ENCODE measurements around the gene VDAC1. TPM values are rescaled to one million over a fixed set of nuclear protein-coding genes. Genes with fewer than 3 reads are reported as not detected.
"Not testable (repeated sequence)": the region's sequence is repeated elsewhere in the genome, so short reads cannot be mapped to it uniquely, and the experiment has no call there.

VDAC1 gene
- total and polyA plus RNA-seq, 4 experiments from 2014 or later: 45.1 to 103 (median 73.3) TPM

DNA sequence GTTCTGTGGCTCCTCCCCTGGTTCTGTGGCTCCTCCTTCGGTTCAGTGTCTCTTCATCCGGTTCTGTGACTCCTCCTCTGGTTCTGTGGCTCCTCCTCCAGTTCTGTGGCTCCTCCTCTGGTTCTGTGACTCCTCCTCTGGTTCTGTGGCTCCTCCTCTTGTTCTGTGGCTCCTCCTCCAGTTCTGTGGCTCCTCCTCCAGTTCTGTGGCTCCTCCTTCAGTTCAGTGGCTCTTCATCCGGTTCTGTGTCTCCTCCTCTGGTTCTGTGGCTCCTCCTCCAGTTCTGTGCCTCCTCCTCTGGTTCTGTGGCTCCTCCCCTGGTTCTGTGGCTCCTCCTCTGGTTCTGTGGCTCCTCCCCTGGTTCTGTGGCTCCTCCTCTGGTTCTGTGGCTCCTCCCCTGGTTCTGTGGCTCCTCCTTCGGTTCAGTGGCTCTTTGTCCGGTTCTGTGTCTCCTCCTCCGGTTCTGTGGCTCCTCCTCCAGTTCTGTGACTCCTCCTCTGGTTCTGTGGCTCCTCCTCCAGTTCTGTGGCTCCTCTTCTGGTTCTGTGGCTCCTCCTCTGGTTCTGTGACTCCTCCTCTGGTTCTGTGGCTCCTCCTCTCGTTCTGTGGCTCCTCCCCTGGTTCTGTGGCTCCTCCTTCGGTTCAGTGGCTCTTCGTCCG is 68.7 kb downstream of the VDAC1 start:
- H3K36me3 Mint-ChIP-seq; POLR2A ChIA-PET (ENCODE audit: partially characterized antibody); H3K4me3 ChIP-seq (ENCODE audit: low read length in 2 of 2); intact Hi-C loops (cut with micrococcal nuclease); CTCF ChIA-PET (ENCODE audit: partially characterized antibody); DNase-seq; H3K27ac ChIP-seq (ENCODE audit: low read depth, low read length); H3K27me3 Mint-ChIP-seq; H3K27ac Mint-ChIP-seq; H3K4me1 ChIP-seq (ENCODE audit: insufficient read depth, low read length); H3K9me3 ChIP-seq (ENCODE audit: control insufficient read depth in 1 of 2, low read length in 2 of 2); H3K36me3 ChIP-seq (ENCODE audit: insufficient read depth, low read length); H3K9me3 Mint-ChIP-seq; H3K4me3 Mint-ChIP-seq; H3K27me3 ChIP-seq (ENCODE audit: insufficient read depth, low read length): not testable (repeated sequence)
- peaks cover 0 to 11% (median 4%) of the 10 kb centered on the region in 4 donors for H3K4me1 Mint-ChIP-seq

DNA sequence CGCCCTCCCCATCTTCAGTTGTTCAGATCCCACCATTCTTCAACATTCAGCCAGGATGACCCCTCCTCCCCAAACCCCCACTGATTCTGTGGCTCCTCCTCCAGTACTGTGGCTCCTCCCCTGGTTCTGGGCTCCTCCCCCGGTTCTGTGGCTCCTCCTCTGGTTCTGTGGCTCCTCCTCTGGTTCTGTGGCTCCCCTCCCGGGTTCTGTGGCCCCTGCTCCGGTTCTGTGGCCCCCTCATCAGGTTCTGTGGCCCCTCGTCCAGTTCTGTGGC is 69.2 kb downstream of the VDAC1 start:
- DNase-seq: no peak
- Mint-ChIP-seq H3K4me3 (no peak overlapping the region), H3K9me3 (no peaks in the 10 kb centered on the region), H3K27me3 (no peaks in the 10 kb centered on the region), H3K27ac (no peak overlapping the region), H3K36me3 (no peaks in the 10 kb centered on the region), H3K4me1 (peaks cover 3 to 16% (median 8%) of the 10 kb centered on the region in 4 donors)
- Histone ChIP-seq H3K36me3 (ENCODE audit: insufficient read depth, low read length) (no peaks in the 10 kb centered on the region), H3K4me1 (ENCODE audit: insufficient read depth, low read length) (peaks cover 9% of the 10 kb centered on the region), H3K27ac (ENCODE audit: low read depth, low read length) (no peak overlapping the region), H3K27me3 (ENCODE audit: insufficient read depth, low read length) (no peaks in the 10 kb centered on the region), H3K9me3 (ENCODE audit: control insufficient read depth in 1 of 2, low read length in 2 of 2) (no peaks in the 10 kb centered on the region), H3K4me3 (ENCODE audit: low read length in 2 of 2) (no peak overlapping the region)
- intact Hi-C loops (cut with micrococcal nuclease): no loop called here
- ChIA-PET POLR2A (ENCODE audit: partially characterized antibody) (no interaction called here), CTCF (ENCODE audit: partially characterized antibody) (no interaction called here)

DNA sequence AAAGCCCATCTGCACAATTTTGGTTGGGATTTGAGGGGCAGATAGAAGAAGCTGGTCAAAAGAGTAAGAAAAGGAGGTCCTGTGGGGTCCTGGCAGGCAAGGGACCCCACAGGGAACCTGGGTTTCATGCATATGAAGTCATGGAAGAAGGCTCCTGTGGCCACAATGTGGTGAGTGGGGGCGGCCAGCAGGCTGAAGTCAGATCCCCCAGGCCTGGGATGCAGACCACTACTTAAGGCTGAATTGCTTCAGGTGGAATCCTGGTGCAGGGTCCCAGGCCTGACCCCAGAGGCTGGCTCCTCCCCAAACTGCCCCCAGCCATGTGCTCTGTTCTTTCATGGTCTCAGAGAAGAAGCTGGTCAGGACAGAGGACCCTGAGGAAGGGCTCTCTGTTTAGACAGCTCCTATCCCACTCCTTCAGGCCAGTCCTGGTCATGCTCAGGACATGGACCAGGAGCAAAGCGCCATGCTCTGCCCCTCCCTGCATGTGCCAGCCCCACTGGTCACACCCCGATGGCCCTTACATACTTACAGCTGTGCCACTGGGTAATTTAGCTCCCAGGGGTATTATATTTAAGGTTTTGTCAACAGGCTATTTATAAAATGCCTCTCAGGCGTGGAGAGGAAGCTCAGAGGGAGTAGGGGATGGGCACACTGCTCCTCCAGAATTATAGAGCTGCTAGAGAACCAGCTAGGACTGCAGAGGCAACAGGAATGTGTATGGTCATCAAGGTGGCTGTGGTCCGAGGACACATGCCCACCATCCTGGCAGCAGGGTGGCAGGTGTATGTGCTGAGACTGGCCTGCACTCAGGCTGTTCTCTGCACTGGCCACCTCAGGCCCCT is 69.7 kb downstream of the VDAC1 start:
- Mint-ChIP-seq H3K27me3 (no peaks in the 10 kb centered on the region), H3K36me3 (no peaks in the 10 kb centered on the region), H3K27ac (peak overlapping the region in 1 of 7 donors; percentile 53), H3K9me3 (no peaks in the 10 kb centered on the region), H3K4me3 (no peak overlapping the region), H3K4me1 (peaks cover 9 to 22% (median 12%) of the 10 kb centered on the region in 4 donors)
- intact Hi-C loops (cut with micrococcal nuclease): no loop called here
- Histone ChIP-seq H3K4me1 (ENCODE audit: insufficient read depth, low read length) (peaks cover 14% of the 10 kb centered on the region), H3K27ac (ENCODE audit: low read depth, low read length) (no peak overlapping the region), H3K36me3 (ENCODE audit: insufficient read depth, low read length) (no peaks in the 10 kb centered on the region), H3K4me3 (ENCODE audit: low read length in 2 of 2) (no peak overlapping the region), H3K9me3 (ENCODE audit: control insufficient read depth in 1 of 2, low read length in 2 of 2) (no peaks in the 10 kb centered on the region), H3K27me3 (ENCODE audit: insufficient read depth, low read length) (no peaks in the 10 kb centered on the region)
- ChIA-PET CTCF (ENCODE audit: partially characterized antibody) (no interaction called here), POLR2A (ENCODE audit: partially characterized antibody) (no interaction called here)
- no peak for DNase-seq

DNA sequence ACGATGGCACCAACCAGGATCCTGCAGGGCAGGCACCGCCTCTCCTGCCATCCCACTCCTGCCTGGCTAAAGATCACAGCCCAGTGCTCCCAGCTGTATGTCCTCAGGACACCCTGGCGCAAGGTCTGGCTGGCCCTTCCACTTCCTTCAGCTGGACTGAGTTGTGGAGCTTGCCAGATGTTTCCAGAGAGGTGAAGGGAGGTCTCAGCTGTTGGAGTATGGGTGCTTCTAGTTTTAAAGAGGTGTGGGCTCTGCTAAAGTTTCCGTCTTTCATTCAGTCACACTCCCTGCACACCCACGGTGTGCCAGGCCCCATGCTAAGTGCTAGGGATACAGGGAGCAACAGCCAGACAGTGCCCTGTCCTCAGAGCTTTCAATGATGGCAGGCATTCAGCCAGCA is 70.5 kb downstream of the VDAC1 start:
- H3K4me3 Mint-ChIP-seq: no peak overlapping the region
- peak overlapping the region in 1 of 7 donors; percentile 53 for H3K27ac Mint-ChIP-seq
- intact Hi-C loops (cut with micrococcal nuclease): no loop called here
- ChIA-PET CTCF (ENCODE audit: partially characterized antibody) (no interaction called here), POLR2A (ENCODE audit: partially characterized antibody) (no interaction called here)
- Histone ChIP-seq H3K9me3 (ENCODE audit: control insufficient read depth in 1 of 2, low read length in 2 of 2) (no peaks in the 10 kb centered on the region), H3K4me3 (ENCODE audit: low read length in 2 of 2) (no peak overlapping the region), H3K27ac (ENCODE audit: low read depth, low read length) (no peak overlapping the region), H3K36me3 (ENCODE audit: insufficient read depth, low read length) (no peaks in the 10 kb centered on the region), H3K4me1 (ENCODE audit: insufficient read depth, low read length) (peaks cover 21% of the 10 kb centered on the region), H3K27me3 (ENCODE audit: insufficient read depth, low read length) (no peaks in the 10 kb centered on the region)
- H3K36me3 Mint-ChIP-seq: no peaks in the 10 kb centered on the region
- no peak for DNase-seq
- peaks cover 11 to 29% (median 18%) of the 10 kb centered on the region in 4 donors for H3K4me1 Mint-ChIP-seq
- H3K9me3 Mint-ChIP-seq: no peaks in the 10 kb centered on the region
- H3K27me3 Mint-ChIP-seq: no peaks in the 10 kb centered on the region

DNA sequence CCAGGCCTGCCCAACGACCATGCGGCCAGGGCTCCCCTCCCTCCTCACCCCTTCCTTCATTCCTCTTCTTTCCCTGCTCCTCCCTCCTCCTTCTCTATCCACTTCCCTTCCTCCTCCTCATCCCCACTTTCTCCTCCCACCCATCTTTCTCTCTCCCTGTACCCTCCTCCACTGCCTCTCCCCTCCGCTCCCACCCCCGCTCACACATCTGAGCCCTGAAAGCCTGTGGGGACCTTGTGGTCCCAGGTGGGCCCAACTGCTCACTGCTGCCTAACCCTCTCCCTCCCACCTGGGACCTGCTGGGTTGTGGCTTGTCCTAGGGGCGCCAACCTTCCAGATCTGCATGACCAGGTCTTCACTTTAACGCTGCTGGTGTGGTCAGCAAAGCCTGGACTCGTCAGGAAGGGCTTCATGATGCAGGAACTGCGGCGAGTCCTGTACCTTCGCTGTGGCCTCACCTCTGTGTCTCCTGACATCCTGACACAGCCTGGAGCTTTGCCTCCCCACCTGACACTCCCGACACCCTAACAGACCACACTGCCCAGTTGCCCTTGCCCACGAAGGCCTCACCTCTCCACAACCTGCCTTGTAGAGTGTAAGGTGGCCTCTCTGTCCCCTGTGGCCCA is 71.0 kb downstream of the VDAC1 start:
- Mint-ChIP-seq H3K4me1 (peaks cover 11 to 34% (median 18%) of the 10 kb centered on the region in 4 donors), H3K27me3 (no peaks in the 10 kb centered on the region), H3K36me3 (no peaks in the 10 kb centered on the region), H3K9me3 (no peaks in the 10 kb centered on the region), H3K4me3 (no peak overlapping the region), H3K27ac (no peak overlapping the region)
- CTCF ChIA-PET (ENCODE audit: partially characterized antibody): no interaction called here
- Histone ChIP-seq H3K9me3 (ENCODE audit: control insufficient read depth in 1 of 2, low read length in 2 of 2) (no peaks in the 10 kb centered on the region), H3K27ac (ENCODE audit: low read depth, low read length) (no peak overlapping the region), H3K27me3 (ENCODE audit: insufficient read depth, low read length) (no peaks in the 10 kb centered on the region), H3K36me3 (ENCODE audit: insufficient read depth, low read length) (no peaks in the 10 kb centered on the region), H3K4me3 (ENCODE audit: low read length in 2 of 2) (no peak overlapping the region), H3K4me1 (ENCODE audit: insufficient read depth, low read length) (peaks cover 21% of the 10 kb centered on the region)
- DNase-seq: no peak
- POLR2A ChIA-PET (ENCODE audit: partially characterized antibody): no interaction called here
- intact Hi-C loops (cut with micrococcal nuclease): no loop called here

DNA sequence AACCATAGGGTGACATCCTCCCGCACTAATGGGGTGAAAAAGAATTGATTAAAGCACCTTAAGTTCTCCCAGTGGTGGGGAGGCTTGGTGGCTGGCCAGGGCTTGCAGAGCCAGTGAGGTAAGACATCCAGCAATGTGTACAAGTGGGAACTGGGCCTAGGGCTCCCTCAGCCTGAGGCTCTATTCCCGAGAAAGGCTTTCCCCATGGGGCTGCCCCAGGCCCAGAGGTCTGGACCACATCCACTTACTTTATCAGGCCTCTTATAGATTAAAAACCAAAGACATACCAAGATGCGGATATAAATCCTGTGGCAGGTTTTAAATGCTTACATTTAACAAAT is 71.6 kb downstream of the VDAC1 start:
- H3K4me1 Mint-ChIP-seq: peaks cover 11 to 34% (median 18%) of the 10 kb centered on the region in 4 donors
- H3K36me3 ChIP-seq (ENCODE audit: insufficient read depth, low read length): no peaks in the 10 kb centered on the region

DNA sequence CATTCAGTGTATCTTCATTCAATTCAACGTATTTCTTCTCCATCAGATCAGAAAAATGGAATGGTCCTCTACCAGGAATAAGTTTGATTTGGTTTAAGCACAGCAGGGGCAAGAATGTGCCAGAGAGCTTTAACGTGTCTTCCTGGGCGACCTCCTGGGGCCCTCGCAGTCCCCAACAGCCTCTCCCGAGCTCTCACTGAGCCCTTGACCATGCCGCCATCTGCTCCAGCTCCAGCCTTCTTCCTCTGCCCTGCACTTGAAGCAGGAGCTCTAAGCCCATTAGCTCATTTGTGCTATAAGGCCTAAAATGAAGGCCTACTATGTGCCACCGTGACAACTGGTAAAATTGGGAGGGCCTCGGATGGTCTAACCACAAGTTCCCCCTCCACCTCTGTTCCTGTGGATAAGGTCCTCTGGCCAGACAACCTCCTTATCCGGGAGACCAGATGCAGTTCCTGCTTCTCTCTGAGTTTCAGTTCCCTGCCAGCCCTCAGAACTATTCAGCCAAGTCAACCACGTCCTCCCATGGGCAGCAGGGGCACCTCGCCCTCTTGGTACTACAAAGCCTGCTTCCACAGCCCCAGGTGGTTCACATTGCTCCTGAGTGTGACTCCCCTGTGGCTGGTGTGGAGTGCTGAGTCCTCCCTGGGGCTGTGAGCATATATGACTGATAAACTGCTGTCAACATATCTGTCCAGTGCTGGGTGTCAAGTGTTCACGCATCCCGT is 72.2 kb downstream of the VDAC1 start:
- intact Hi-C loops (cut with micrococcal nuclease): no loop called here

More for the DNA sequence above, 71.6 kb downstream of the VDAC1 start:
- Mint-ChIP-seq H3K27ac (peak overlapping the region in 3 of 7 donors; percentile 7 to 18 (median 14)), H3K4me3 (peak overlapping the region in 1 of 8 donors; percentile 26), H3K27me3 (no peaks in the 10 kb centered on the region), H3K36me3 (no peaks in the 10 kb centered on the region), H3K9me3 (no peaks in the 10 kb centered on the region)
- no peak for DNase-seq
- Histone ChIP-seq H3K27ac (ENCODE audit: low read depth, low read length) (no peak overlapping the region), H3K4me1 (ENCODE audit: insufficient read depth, low read length) (peaks cover 21% of the 10 kb centered on the region), H3K4me3 (ENCODE audit: low read length in 2 of 2) (no peak overlapping the region), H3K9me3 (ENCODE audit: control insufficient read depth in 1 of 2, low read length in 2 of 2) (no peaks in the 10 kb centered on the region), H3K27me3 (ENCODE audit: insufficient read depth, low read length) (no peaks in the 10 kb centered on the region)
- intact Hi-C loops (cut with micrococcal nuclease): no loop called here
- ChIA-PET POLR2A (ENCODE audit: partially characterized antibody) (no interaction called here), CTCF (ENCODE audit: partially characterized antibody) (no interaction called here)

More for the DNA sequence above, 72.2 kb downstream of the VDAC1 start:
- Histone ChIP-seq H3K36me3 (ENCODE audit: insufficient read depth, low read length) (no peaks in the 10 kb centered on the region), H3K4me1 (ENCODE audit: insufficient read depth, low read length) (peaks cover 21% of the 10 kb centered on the region), H3K27me3 (ENCODE audit: insufficient read depth, low read length) (no peaks in the 10 kb centered on the region), H3K4me3 (ENCODE audit: low read length in 2 of 2) (no peak overlapping the region), H3K27ac (ENCODE audit: low read depth, low read length) (no peak overlapping the region), H3K9me3 (ENCODE audit: control insufficient read depth in 1 of 2, low read length in 2 of 2) (no peaks in the 10 kb centered on the region)
- Mint-ChIP-seq H3K9me3 (no peaks in the 10 kb centered on the region), H3K27ac (peak overlapping the region in 3 of 7 donors; percentile 8 to 18 (median 14)), H3K27me3 (no peaks in the 10 kb centered on the region), H3K36me3 (no peaks in the 10 kb centered on the region), H3K4me3 (peak overlapping the region in 1 of 8 donors; percentile 26), H3K4me1 (peaks cover 11 to 34% (median 18%) of the 10 kb centered on the region in 4 donors)
- no peak for DNase-seq
- CTCF ChIA-PET (ENCODE audit: partially characterized antibody): interaction anchor here (0.5 kb wide), 1 partner anchor 249 kb away, joined by 3 read pairs; no protein-coding TSS in a partner anchor
- POLR2A ChIA-PET (ENCODE audit: partially characterized antibody): no interaction called here

All from CD4-positive, alpha-beta memory T cell (primary cell).